HG03469 (cell line): Measurements from ENCODE around the gene TCEAL7.

Experiments
- ATAC-seq: cut with Tn5 transposase; IDR thresholded peaks from one replicate; pipeline ENCODE4 v1.9.1; 2021; ENCODE audit warnings: mild to moderate bottlenecking, moderate library complexity, moderate number of reproducible peaks; ENCODE audit not compliant: unreplicated experiment

The TCEAL7 gene

DNA sequence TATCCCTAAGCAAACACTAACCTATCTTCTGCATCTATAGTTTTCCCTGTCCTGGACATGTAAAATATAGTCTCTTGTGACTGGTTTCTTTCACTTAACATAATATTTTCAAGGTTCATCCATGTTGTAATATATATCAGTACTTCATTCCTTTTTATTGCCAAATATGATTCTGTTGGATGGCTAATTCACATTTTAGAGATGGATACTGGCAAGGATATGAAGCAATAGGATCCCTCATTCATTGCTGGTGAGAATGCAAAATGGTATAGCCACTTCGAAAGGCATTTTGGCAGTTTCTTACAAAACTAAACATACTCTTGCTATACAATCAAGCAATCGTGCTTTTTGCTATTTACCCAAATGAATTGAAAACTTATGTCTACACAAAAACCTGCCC is 33.0 kb downstream of the TCEAL7 start:
- ATAC-seq, result no peak

DNA sequence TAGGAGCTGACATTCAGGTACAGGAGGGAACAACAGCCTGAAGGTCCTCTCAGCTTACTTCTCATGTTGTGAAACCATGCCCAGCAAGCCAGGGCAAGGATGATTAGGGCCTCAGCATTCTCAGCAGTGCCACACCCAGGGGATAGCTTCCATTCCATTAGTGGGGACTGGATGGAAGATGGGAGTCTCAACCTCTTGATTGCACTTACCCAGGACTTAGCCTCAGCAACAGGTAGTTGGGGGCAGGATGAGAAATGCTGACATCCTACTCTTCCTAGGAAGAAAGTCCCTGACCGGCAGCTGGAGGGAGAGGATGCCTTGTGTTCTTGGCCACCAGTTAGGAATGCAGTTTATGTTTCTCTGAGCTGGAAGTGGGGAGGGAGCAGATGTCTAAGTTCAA is 37.5 kb downstream of the TCEAL7 start:
- ATAC-seq, result no peak

DNA sequence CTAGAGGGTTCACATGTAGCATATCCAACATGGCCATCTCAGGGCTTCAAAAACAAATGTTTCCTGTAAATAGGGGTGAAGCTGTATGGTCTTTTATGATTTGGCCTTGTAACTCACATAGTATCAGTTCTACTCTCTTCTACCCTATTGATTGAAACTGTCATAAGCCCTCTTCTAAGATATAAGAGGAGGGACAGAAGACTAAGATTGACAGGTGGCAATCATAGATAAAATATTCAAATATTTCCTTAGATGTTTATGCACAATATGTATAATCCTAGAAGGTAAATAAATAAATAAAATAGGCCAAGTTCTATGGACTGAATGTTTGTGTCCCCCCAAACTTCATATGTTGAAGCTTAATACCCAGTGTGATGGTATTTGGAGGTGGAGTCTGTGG is 39.4 kb downstream of the TCEAL7 start:
- no peak for ATAC-seq

DNA sequence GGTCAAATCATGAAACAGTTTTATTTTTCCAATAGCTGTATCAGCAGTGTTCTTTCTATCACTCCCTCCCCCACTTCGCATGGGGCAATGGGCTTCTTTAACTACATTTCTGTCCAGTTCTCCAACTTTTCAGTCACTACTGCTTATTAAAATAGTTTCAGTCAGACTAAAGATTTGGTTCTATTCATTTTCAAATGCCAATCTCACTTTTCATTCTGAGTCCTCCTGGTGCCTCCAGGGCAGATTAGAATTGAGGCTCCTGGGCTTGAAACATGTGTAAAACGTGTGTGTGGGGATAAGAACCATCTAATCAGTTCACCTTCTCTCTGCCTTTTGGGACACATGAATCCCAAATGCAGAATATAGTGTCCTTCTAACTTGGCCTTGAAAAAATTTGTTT is 42.8 kb downstream of the TCEAL7 start:
- ATAC-seq, result no peak

DNA sequence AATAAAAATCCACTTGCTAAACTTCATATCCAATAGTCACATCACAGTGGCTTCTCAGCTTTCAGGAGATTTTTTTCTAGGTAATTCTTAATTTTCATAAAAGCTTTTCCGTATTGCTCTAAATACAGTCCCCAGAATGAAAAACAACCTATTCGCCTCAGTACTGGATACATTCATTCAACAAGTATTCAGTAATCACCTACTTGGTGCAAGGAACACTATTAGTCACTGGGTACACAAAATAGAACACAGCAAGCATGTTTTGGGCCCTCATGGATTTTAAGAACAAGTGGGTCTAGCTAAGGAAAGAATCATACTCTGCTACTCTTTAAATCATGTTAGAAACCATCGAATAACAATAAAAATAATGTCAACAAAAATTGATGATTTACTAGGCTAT is 43.5 kb downstream of the TCEAL7 start:
- no peak for ATAC-seq

DNA sequence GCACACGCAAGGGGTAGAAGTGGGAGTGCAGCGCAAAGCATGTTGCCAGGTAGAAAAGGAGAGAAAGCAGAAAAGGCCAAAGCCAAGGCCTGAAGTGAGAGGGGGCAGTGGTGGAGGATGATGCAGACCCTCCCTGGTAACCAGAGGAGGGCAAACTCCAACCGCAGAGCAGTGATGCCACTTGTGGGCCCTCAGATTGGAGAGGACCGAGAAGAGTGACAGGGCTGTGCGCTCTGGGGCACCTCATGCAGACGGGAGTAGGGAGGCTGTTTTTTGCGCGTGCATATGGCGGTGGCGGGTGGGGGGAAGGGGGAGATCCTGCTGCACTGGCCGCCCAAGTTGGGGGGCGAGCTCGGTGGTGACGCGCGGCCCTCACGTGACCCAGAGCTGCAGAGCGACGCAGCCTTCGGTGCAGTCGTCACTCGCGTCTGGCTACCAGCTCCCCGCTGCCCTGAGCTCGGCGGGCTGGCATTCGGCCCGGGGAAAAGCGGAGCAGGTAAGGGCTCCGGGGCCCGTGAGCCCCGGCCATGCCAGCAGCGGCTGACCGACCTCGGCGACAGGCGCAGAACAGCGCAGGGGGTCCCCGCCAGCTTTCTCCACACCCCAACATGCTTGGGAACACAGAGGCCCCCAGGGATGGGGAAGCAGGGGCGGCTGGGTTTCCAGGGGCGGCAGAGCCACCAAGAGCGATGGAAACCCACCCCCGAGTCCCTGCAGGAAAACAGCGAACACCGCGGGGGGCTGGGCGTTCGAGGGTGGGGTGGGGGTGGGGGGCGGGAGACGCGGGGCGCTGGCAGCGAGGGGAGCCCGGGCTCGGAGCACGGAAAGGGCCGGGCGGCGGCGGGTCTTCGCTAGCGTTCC is 46.3 kb downstream of the TCEAL7 start, which contains the start of gene BEX3:
TSS of gene BEX3 (plus strand) at position 421 of the 861 bp plus-strand sequence. CDS start 984 bp downstream, outside the sequence.
- ATAC-seq, result no peak

DNA sequence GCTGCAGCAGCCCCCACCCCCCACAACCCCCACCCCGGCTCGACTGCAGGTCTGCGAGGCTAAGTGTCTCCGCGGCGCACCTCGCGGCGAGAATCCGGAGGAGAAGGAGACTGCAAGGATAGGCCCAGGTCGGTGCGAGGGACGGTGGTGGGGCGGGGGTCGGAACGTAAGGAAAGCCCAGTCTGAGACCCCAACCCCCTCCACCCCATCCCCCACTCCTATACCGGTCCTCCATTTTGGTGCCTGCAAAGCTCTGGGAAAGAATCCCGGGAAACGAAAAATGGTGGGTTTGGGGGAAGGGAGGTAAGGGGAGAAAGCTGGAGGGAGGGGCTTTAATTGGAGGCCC is 46.9 kb downstream of the TCEAL7 start:
- no peak for ATAC-seq

DNA sequence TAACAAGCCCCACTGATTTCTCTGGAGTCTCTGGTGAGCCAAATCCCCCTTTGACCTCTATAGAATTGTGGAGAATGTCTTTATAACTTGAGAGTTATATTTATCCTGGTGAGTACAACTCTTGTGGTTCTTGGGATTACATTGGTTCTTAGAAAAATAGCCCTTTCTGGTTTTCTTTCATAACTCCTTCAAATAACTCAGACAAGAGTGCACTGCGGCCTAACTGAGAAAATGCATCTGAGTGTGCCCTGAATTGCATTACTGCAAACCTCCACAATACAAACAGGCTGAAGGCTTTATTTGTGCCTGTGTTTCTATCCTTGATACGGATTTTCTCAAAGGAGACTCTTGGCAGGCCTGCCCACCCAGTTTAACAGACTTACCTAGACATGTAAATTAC is 49.0 kb downstream of the TCEAL7 start:
- no peak for ATAC-seq
